Endothelial cell of umbilical vein (primary cell): Measurements from ENCODE around the gene DNAH1. TPM values are rescaled to one million over a fixed set of nuclear protein-coding genes. Genes with fewer than 3 reads are reported as not detected.

Source experiments
- BruUV-seq: library from RNA; stranded (reverse); fragments of 400-500 nt; replicated peaks from 2 replicates; lab custom pipeline; 2021; lab: Mats Ljungman, UMichigan
- CTCF ChIA-PET: fragments of 300-600, 350-600 bp; sonication (Branson Sonifier 250); formaldehyde crosslinking; loops from one replicate; lab custom pipeline; 2021; ENCODE audit warnings: antibody characterized with exemption, inconsistent platforms; lab: Charles Lee
- POLR2A ChIA-PET: fragments of 300-600, 350-600 bp; sonication (Branson Sonifier 250); formaldehyde crosslinking; loops from one replicate; lab custom pipeline; 2021; ENCODE audit warnings: antibody characterized with exemption, inconsistent platforms; lab: Charles Lee
- DNase-seq: peaks from one replicate; pipeline ENCODE4 v3.0.0-alpha.2; 2011; ENCODE audit warnings: low read depth, low spot score
- FAIRE-seq: peaks from 2 replicates; lab custom pipeline; 2011; peaks lifted over from hg19 to GRCh38; lab: Jason Lieb, UNC
- H2AFZ ChIP-seq: 2 replicates; pipeline ENCODE4 v1.6.0; 2012; ENCODE audit warnings: low read depth, low read length, control low read depth, inconsistent platforms
- H3K27ac ChIP-seq: 2 replicates; pipeline ENCODE4 v1.5.1; 2011; ENCODE audit warnings: low read depth, mild to moderate bottlenecking, control low read depth, low read length, moderate library complexity; ENCODE audit not compliant: insufficient read depth
- H3K27me3 ChIP-seq, 2 experiments: 2 replicates each; pipeline versions ENCODE4 v1.6.0 to v1.6.1; 2011; ENCODE audit warnings: low read length in 2 of 2, mixed read lengths in 1 of 2; ENCODE audit not compliant: control insufficient read depth in 2 of 2, insufficient read depth in 2 of 2
- H3K36me3 ChIP-seq, 2 experiments: 2 replicates in 1 of 2; 3 replicates in 1 of 2; pipeline ENCODE4 v1.5.1; 2011; ENCODE audit warnings: low read length in 2 of 2, mild to moderate bottlenecking in 1 of 2, moderate library complexity in 1 of 2; ENCODE audit not compliant: control insufficient read depth in 2 of 2, insufficient read depth in 2 of 2; ENCODE audit errors: extremely low read depth in 1 of 2
- H3K4me1 ChIP-seq: 3 replicates; pipeline ENCODE4 v1.5.1; 2011; ENCODE audit warnings: mild to moderate bottlenecking, low read length; ENCODE audit not compliant: control insufficient read depth, insufficient read depth; ENCODE audit errors: extremely low read depth
- H3K4me2 ChIP-seq: 2 replicates; pipeline ENCODE4 v1.6.1; 2011; ENCODE audit warnings: low read length, control low read depth, mixed read lengths; ENCODE audit not compliant: insufficient read depth
- H3K4me3 ChIP-seq, 3 experiments: fragments of 200-600 bp in 1 of 3; sonication (generic), shearing (Covaris generic) in 1 of 3; replicated peaks in 1 of 3; 2 replicates each; pipeline ENCODE4 v1.5.1; 2011 to 2016; ENCODE audit warnings: control low read depth in 3 of 3, low read length in 3 of 3, mild to moderate bottlenecking in 2 of 3, inconsistent platforms in 1 of 3, low read depth in 1 of 3, moderate library complexity in 1 of 3; ENCODE audit not compliant: insufficient read depth in 1 of 3
- H3K79me2 ChIP-seq: 2 replicates; pipeline ENCODE4 v1.6.0; 2012; ENCODE audit warnings: low read length, inconsistent platforms; ENCODE audit not compliant: control insufficient read depth, insufficient read depth
- H3K9ac ChIP-seq: replicated peaks from 2 replicates; pipeline ENCODE3; 2011; ENCODE audit warnings: low read length, control low read depth; ENCODE audit not compliant: insufficient read depth; ENCODE audit errors: extremely low read depth
- H3K9me1 ChIP-seq: replicated peaks from 3 replicates; pipeline ENCODE4 v1.6.0; 2011; ENCODE audit warnings: mild to moderate bottlenecking, low read length; ENCODE audit not compliant: control insufficient read depth, insufficient read depth; ENCODE audit errors: extremely low read depth
- H3K9me3 ChIP-seq: replicated peaks from 2 replicates; pipeline ENCODE4 v1.5.1; 2012; ENCODE audit warnings: low read length, inconsistent platforms; ENCODE audit not compliant: control insufficient read depth, insufficient read depth
- H4K20me1 ChIP-seq: replicated peaks from 2 replicates; pipeline ENCODE3; 2011; ENCODE audit warnings: mild to moderate bottlenecking, low read length; ENCODE audit not compliant: control insufficient read depth, insufficient read depth; ENCODE audit errors: extremely low read depth
- CTCF ChIP-seq, 2 donors: IDR thresholded peaks; 1 replicate in 1 of 2; 2 replicates in 1 of 2; pipeline ENCODE4 v1.5.1; 2011; ENCODE audit warnings: low read length in 2 of 2, mild to moderate bottlenecking in 2 of 2, moderate library complexity in 2 of 2, control low read depth in 1 of 2, inconsistent platforms in 1 of 2, low read depth in 1 of 2; ENCODE audit not compliant: insufficient read depth in 1 of 2; ENCODE audit errors: extremely low read depth in 1 of 2
- MAX ChIP-seq: IDR thresholded peaks from 2 replicates; pipeline ENCODE4 v1.6.1; 2011; ENCODE audit not compliant: insufficient read depth, insufficient read length
- MYC ChIP-seq: IDR thresholded peaks from one replicate; pipeline ENCODE4 v1.6.1; 2011; ENCODE audit warnings: mild to moderate bottlenecking, low read depth, low read length
- POLR2A ChIP-seq: IDR thresholded peaks from 2 replicates; pipeline ENCODE4 v1.6.1; 2012; ENCODE audit warnings: low read depth, mild to moderate bottlenecking, control low read depth, low read length
- dilution Hi-C: fragments of 300-500 bp; cut with MboI; formaldehyde crosslinking; loops from one replicate; pipeline ENCODE4 v1.15.0; 2019; ENCODE audit warnings: low sequenced_read_pairs; ENCODE audit not compliant: extremely low pct_ligation_motif_present
- intact Hi-C: fragments of 100-400 bp; cut with micrococcal nuclease; formaldehyde crosslinking; loops from one replicate; pipeline ENCODE4 v1.10.0; 2022
- polyA plus RNA-seq, 4 experiments: library from polyadenylated mRNA; depleted of rRNA in 3 of 4; stranded (reverse) in 3 of 4; unstranded in 1 of 4; fragments of >200 nt; gene quantifications; 2 replicates each; pipeline versions ENCODE4 v1.2.1 to v1.2.3, GENCODE V29; 2011 to 2012; ENCODE audit warnings: missing spikeins in 1 of 4
- total RNA-seq: library from RNA; stranded (reverse); gene quantifications from 2 replicates; pipeline ENCODE4 v1.2.3, GENCODE V29; 2021

Gene DNAH1
- total and polyA plus RNA-seq, 2 donors (not counting 3 experiments of a cell fraction or from before 2014, with no cell fraction given) = 5.8 to 6.0 TPM

- dilution Hi-C loops (no loop called here), intact Hi-C loops (loop anchor here (5.0 kb wide), 1 partner anchor 209 kb away; the partner anchor contains the start of gene TWF2)
- Histone ChIP-seq H3K4me1 (peaks cover 5% of the 10 kb centered on the region), H2AFZ (no peak overlapping the region), H3K9me1 (no peaks in the 10 kb centered on the region), H3K27ac (no peak overlapping the region), H3K9ac (no peak overlapping the region), H3K79me2 (no peaks in the 10 kb centered on the region), H4K20me1 (no peaks in the 10 kb centered on the region), H3K4me2 (no peak overlapping the region), H3K4me3 (no peak overlapping the region), H3K36me3 (no peaks in the 10 kb centered on the region), H3K27me3 (no peaks in the 10 kb centered on the region), H3K9me3 (no peaks in the 10 kb centered on the region)
- DNase-seq = no peak
- ChIA-PET CTCF (interaction anchor here (0.7 to 7.2 kb wide), 11 partner anchors 9 to 214 kb away, joined by 3 to 243 read pairs (median 7); partner anchors contain the start of gene WDR82), POLR2A (no interaction called here)
- no TSS peak for BruUV-seq
- FAIRE-seq = no peak
- no peak for TF ChIP-seq POLR2A
- TF ChIP-seq MYC = no peak
- TF ChIP-seq CTCF (IDR thresholded peaks at IDR 0.05; ENCODE audit: extremely low read depth in 1 of 2, insufficient read depth in 1 of 2, low read depth in 1 of 2, low read length in 2 of 2) = peak in 1 of 2 donors; percentile 1
Observed at GRCh38 chr3:52446042-52446441, 129.9 kb downstream of the DNAH1 start.

GRCh38 chr3:52446631-52447511 lies 130.8 kb downstream of the DNAH1 start:
- H3K9ac ChIP-seq = no peak overlapping the region
- no peaks in the 10 kb centered on the region for H3K27me3 ChIP-seq
- H3K9me1 ChIP-seq = no peaks in the 10 kb centered on the region
- no peaks in the 10 kb centered on the region for H3K9me3 ChIP-seq
- no peaks in the 10 kb centered on the region for H3K36me3 ChIP-seq
- dilution Hi-C loops = no loop called here
- TF ChIP-seq MAX (peak; percentile 15), CTCF (IDR thresholded peaks at IDR 0.05; ENCODE audit: extremely low read depth in 1 of 2, insufficient read depth in 1 of 2, low read depth in 1 of 2, low read length in 2 of 2) (peak; percentile 99), POLR2A (no peak)
- intact Hi-C loops = loop anchor here (1.0 to 5.0 kb wide), 3 partner anchors 19 to 210 kb away; partner anchors contain the start of gene TWF2
- DNase-seq = peak; percentile 70
- POLR2A ChIA-PET = interaction anchor here (0.5 kb wide), 1 partner anchor 22 kb away, joined by 4 read pairs; no protein-coding TSS in a partner anchor
- CTCF ChIA-PET = interaction anchor here (0.7 to 7.2 kb wide), 13 partner anchors 10 to 228 kb away, joined by 3 to 243 read pairs (median 6); partner anchors contain the start of gene WDR82
- no peak overlapping the region for H3K27ac ChIP-seq
- BruUV-seq = no TSS peak
- peaks cover 5% of the 10 kb centered on the region for H3K4me1 ChIP-seq
- H2AFZ ChIP-seq = peak overlapping the region; percentile 15
- H3K4me2 ChIP-seq = no peak overlapping the region
- H3K4me3 ChIP-seq = no peak overlapping the region
- H3K79me2 ChIP-seq = no peaks in the 10 kb centered on the region
- peak; percentile 82 for FAIRE-seq
- no peaks in the 10 kb centered on the region for H4K20me1 ChIP-seq
